Myocyte (in vitro differentiated cells): ENCODE measurements around the gene INAFM1. TPM values are rescaled to one million over a fixed set of nuclear protein-coding genes. Genes with fewer than 3 reads are reported as not detected.
"Not testable (repeated sequence)": the region's sequence is repeated elsewhere in the genome, so short reads cannot be mapped to it uniquely, and the experiment has no call there.

ENCODE experiments used
- DNase-seq: peaks from one replicate; pipeline ENCODE4 v3.0.0-alpha.2; 2012; ENCODE audit warnings: low read depth
- total RNA-seq: library from RNA; depleted of rRNA; stranded (reverse); fragments of >200 nt; gene quantifications from 2 replicates; pipeline ENCODE4 v1.2.3, GENCODE V29; 2014

INAFM1 gene
- total RNA-seq, 1 donor from 2014 or later: 1.8 TPM

DNA sequence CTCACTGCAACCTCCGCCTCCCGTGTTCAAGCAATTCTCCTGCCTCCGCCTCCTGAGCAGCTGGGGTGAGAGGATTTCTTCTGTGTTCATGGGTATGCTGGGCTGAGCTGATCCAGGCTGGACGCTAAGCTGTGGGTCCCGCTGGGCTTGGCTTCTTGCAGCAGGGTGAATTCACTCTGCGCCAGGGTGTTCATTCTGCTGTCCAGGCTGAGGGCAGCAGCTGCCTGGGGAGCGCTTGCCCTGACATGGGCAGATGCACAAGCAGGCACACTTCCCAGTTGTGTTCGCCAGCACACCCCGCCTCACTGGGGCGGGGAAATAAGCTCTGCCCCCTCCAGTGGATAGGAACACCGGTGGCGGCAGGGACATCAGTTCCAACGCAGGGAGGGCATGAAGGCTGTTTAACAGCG lies 7.3 kb upstream of the INAFM1 start:
- DNase-seq: peak; percentile 40

- no peak for DNase-seq
Observed at GRCh38 chr19:47268028-47268427, 6.7 kb upstream of the INAFM1 start.

DNA sequence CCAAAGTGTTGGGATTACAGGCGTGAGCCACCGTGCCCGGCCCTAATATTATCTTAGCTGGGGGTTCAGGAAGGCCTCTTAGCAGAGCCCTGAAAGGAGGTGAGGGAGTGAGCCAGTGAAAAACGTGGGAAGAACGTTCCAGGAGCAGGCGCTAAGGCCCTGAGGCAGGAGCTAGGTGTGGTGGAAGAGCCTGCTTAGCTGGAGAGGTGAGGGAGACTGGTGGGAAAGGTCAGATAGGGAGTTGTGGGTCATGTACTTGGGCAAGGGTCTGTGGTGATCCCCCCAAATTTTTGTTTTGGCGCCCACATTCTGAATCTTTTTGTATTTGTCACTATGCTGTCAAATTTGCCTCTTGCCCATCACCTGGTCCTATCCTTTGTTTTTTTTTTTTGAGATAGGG lies 5.1 kb upstream of the INAFM1 start:
- no peak for DNase-seq

GRCh38 chr19:47270408-47270807 lies 4.3 kb upstream of the INAFM1 start:
- DNase-seq: no peak

DNA sequence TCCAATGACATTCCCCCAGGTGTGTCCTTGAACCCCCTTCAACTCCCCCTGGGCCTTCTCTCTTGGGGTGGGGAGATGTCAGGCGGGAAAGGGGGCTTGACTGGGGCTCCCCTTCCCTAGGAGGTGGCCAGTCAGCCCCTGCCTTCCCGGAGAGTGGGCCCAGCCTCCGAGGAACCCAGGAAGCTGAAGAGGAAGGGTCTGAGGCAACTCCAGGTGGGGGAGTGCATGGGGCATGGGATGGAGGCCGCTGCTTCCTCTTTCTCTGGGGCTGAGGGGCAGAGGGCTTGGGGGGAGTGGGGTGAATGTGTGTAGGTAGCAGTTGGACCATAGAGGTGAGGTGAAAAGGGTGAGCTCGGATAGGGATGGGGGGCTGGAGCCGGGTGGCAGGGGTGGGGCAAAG lies 2.7 kb upstream of the INAFM1 start:
- DNase-seq: no peak

- no peak for DNase-seq
Observed at GRCh38 chr19:47272448-47273312, 2.0 kb upstream of the INAFM1 start.

DNA sequence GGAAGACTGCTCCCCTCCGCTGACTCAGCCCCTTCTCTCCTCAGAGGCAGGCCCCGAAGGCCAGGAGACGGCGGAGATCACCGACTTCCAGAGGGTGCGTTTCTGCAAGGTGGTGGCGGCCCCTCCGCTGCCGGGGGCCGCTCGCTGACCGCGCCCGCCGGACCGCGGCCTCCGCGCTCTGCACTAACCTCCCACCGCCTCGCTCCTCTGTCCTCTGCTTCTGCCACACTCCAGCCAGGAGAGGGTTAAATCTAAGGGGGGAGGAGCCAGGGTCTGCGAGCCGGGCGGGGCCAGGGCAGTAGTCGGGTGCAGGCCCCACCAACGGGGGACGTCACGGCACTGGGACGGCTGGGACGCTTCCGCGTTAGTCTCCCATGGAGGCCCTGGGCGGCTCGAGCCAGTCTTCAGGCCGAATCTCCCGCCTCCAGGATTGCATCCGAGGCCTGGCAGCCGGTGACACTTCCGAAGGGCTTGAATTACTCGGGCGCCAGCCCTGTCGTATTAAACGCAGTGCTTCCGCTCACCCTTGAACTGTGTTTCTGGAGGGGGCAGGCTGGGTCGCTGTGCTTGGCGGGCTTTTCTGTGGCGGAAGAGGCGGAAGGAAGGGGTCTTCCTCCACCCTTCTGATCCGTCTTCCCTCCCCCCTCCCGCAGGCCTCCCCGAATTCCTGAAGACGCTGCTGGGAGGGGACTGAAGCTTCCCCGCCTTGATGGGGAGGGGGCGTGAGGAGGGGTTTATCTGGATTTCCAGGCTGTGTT lies 1.2 kb upstream of the INAFM1 start:
- DNase-seq: peak; percentile 88

DNA sequence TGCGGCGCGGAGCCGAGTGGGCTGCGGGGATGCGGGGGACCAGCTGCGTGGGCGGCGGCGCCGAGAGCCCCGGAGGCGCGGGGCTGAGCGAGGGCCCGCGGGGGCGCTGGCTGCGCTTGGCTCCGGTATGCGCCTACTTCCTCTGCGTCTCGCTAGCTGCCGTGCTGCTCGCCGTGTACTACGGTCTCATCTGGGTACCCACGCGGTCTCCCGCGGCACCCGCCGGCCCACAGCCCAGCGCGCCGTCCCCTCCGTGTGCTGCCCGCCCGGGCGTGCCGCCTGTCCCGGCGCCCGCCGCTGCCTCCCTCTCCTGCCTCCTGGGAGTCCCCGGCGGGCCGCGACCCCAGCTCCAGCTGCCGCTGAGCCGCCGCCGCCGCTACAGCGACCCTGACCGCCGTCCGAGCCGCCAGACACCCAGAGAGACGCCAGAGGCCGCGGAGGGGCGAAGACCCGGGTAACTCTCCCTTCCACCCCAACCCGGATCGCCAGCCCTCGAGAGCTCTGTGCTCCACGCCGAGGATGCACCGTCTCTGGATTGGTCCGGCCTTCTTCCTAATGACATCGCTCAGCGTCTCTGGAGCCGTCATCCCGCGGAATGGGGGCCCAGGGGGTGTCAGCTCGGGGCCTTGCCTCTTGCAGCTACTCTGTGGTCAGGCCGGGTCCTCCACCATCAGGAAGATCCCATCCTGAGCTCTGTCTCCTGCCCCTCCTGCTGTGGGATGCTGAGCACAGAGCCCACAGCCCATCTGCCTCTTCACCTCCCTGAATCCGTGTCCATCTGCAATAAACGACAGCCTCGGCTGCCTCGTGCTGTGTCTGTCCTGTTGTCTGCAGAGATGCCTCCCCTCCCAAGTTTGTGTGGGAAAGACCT lies 441 bp downstream of the INAFM1 start:
- DNase-seq: no peak

DNA sequence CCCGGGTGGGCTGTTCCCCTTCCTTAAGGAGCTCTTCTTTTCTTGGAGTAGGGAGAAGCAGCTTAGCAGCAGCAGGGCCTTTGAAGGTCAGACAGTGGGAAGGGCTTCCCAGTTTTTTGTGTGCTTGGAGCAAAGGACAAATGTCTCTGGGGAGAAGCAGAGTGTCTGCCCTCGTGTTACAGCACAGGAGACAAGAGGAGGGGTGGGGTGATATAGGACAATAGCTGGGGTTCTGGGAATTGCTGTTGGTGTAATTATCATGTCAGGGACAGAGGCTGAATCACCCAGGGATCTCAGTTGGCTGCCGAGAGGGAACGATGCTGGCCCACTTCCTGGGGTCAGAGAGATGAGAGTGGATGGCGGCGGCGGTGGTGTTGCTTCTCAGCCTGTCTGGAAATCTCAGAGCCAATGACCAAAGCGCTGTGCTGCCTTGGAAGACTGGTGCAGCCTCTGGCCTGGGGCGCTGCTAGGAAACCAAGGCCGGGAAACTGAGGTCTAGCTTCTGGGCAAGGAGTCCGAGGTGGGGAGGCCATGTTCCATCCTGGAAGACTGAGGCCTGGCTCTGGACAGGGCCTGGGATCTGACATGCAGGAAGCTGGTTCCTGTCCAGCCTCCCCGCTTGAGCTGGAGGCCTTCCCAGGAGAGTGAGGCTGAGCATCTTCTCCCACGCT lies 1.2 kb downstream of the INAFM1 start:
- no peak for DNase-seq

GRCh38 chr19:47276513-47276912 lies 1.8 kb downstream of the INAFM1 start:
- DNase-seq: not testable (repeated sequence)

DNA sequence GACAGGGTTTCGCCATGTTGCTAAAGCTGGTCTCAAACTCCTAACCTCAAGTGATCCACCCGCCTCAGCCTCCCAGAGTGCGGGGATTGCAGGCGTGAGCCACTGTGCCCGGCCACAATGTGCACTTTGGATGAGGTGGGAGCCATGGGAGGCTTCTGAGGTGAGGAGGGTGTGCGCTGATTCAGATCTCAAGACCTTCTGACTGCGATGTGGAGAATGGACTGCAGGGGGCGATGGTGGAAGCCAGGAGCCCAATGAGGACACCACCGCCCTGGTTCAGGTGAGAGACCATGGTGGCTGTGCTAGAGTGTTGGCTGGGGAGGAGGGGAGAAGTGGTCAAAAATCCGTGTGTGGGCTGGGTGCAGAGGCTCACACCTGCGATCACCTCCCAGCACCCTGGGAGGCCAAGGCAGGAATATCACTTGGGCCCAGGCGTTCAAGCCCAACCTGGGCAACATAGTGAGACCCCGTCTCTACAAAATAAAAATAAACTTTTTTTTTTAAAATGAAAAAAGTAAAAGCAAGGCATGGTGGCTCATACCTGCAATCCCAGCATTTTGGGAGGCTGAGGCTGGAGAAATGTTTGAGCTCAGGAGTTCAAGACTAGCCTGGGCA lies 5.6 kb downstream of the INAFM1 start:
- DNase-seq: no peak

GRCh38 chr19:47283405-47284059 lies 8.8 kb downstream of the INAFM1 start:
- DNase-seq: no peak

- DNase-seq: peak; percentile 54
Observed at GRCh38 chr19:47284324-47284899, 9.7 kb downstream of the INAFM1 start.

DNA sequence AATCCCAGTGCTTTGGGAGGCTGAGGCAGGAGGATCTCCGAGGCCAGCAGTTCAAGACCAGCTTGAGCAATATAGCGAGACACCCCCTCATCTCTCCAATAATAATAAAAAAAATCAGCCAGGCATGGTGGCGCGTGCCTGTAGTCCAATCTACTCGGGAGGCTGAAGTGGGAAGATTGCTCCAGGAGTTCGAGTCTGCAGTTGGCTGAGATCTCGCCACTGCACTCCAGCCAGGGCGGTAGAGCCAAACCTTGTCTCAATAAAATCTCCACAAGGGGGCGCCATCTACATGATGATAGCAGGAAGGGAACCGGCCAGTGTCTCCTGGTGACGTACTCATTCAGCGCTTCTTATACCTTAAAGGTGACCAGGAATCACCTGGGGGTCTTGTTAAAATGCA lies 21.4 kb downstream of the INAFM1 start:
- peak; percentile 85 for DNase-seq

GRCh38 chr19:47300867-47301266 lies 26.2 kb downstream of the INAFM1 start:
- not testable (repeated sequence) for DNase-seq

GRCh38 chr19:47302249-47302648 lies 27.6 kb downstream of the INAFM1 start:
- no peak for DNase-seq

DNA sequence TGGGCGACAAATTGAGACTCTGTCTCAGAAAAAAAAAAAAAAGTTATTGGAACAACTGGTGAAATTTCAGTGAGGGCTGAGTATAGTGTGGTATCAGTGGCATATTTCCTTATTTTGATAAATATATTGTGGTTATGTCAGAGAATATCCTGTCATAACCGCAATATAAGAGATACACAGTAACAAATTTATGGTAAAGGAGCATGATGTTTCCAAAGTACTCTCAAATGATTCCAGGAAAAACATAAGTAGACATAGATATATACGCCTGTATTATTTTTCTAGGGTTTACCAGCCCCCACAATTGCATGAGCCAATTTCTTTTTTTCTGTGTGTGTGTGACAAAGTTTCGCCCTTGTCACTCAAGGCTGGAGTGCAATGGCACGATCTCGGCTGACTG lies 29.3 kb downstream of the INAFM1 start:
- no peak for DNase-seq

- peak; percentile 76 for DNase-seq
Observed at GRCh38 chr19:47305309-47305751, 30.6 kb downstream of the INAFM1 start.

DNA sequence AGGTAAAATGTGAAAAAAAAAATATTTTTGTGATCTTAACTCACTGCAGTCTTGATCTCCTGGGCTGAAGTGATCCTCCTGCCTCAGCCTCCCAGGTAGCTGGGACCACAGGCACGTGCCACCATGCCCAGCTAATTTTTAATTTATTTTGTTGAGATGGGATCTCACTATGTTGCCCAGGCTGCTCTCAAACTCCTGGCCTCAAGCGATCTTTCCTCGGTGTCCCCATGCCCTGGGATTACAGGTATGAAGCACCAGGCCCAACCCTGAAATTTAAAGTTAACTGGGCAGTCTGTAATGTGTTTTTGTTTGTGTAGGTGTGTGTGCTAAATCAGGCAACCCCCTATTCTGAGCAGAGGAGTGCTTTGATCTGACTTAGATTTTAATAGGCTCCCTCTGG lies 31.6 kb downstream of the INAFM1 start:
- DNase-seq: no peak
